ENCODE results near the gene AXDND1. TPM values are rescaled to one million over a fixed set of nuclear protein-coding genes. Genes with fewer than 3 reads are reported as not detected.

Gene AXDND1
- total RNA-seq, 1 experiment from 2014 or later = 0.48 TPM

DNA sequence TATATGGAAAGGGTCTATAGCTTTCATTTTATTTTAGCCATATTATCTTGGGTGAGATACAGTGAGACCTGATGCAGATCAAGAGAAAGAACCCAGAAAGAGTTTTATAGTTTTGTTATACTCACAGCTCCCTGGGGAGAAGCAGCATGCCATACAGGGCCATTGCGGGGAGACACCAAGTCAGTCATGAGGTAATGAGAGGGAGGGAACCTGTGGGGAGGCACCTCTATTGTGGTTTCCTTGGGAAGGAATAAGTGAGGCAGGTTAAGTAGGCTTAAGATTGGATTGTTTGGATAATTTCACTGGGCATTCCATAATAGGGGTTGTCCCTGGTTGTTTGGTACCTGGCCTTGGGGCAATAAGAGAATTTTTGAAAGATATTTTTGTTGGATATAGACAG is 19.7 kb downstream of the AXDND1 start:
- Histone ChIP-seq H4K5ac (ENCODE audit: insufficient read length, low read depth, low read length) (no peak overlapping the region), H3K9me3 (ENCODE audit: control insufficient read depth, low read depth, low read length) (no peaks in the 10 kb centered on the region), H4K91ac (ENCODE audit: insufficient read length, low read depth, low read length) (no peak overlapping the region), H2BK120ac (ENCODE audit: low read depth, low read length, poor library complexity, severe bottlenecking) (no peak overlapping the region), H3K14ac (ENCODE audit: insufficient read depth, low read length) (no peak overlapping the region), H2BK5ac (ENCODE audit: insufficient read length, low read length) (no peak overlapping the region), H3K27me3 (ENCODE audit: insufficient read depth, low read length) (no peaks in the 10 kb centered on the region), H2BK15ac (ENCODE audit: low read depth, low read length) (no peak overlapping the region), H2BK12ac (ENCODE audit: insufficient read length, low read depth, low read length) (no peak overlapping the region), H3K23ac (ENCODE audit: insufficient read length, low read depth, low read length) (no peak overlapping the region), H3K79me1 (ENCODE audit: insufficient read depth, low read depth, low read length, poor library complexity, severe bottlenecking) (no peaks in the 10 kb centered on the region), H2AFZ (ENCODE audit: low read length) (no peak overlapping the region), H3K4me1 (ENCODE audit: insufficient read depth, low read length) (no peaks in the 10 kb centered on the region), H3K9ac (ENCODE audit: extremely low read depth, insufficient read length, low read length) (no peak overlapping the region), H3K79me2 (ENCODE audit: insufficient read depth, low read length) (no peaks in the 10 kb centered on the region), H3K23me2 (ENCODE audit: insufficient read length, low read depth, low read length, poor library complexity, severe bottlenecking) (no peaks in the 10 kb centered on the region), H2AK5ac (ENCODE audit: insufficient read length, low read length) (no peak overlapping the region), H3T11ph (ENCODE audit: low read length) (no peak overlapping the region), H3K18ac (ENCODE audit: insufficient read length, low read depth, low read length) (no peak overlapping the region), H4K8ac (replicated peaks; ENCODE audit: insufficient read length, low read depth, low read length) (no peak overlapping the region), H4K20me1 (ENCODE audit: control insufficient read depth, insufficient read depth, insufficient read length) (no peaks in the 10 kb centered on the region), H3K4ac (ENCODE audit: low read depth, low read length) (no peak overlapping the region), H3K4me2 (ENCODE audit: insufficient read depth, insufficient read length, low read length) (no peak overlapping the region), H3K56ac (ENCODE audit: insufficient read length, low read depth, low read length) (no peak overlapping the region), H2BK20ac (ENCODE audit: low read depth, low read length, poor library complexity, severe bottlenecking) (no peak overlapping the region), H3K27ac (ENCODE audit: insufficient read length, low read depth, low read length) (no peak overlapping the region)
- Mint-ChIP-seq H3K4me1 (no peaks in the 10 kb centered on the region), H3K36me3 (ENCODE audit: insufficient read depth in 1 of 3, low read depth in 3 of 3) (no peaks in the 10 kb centered on the region), H3K27ac (peak overlapping the region in 1 of 3 experiments; percentile 65; a peak in 1 of 7 replicates), H3K27me3 (ENCODE audit: low read depth) (no peaks in the 10 kb centered on the region), H3K4me3 (no peak overlapping the region), H3K9me3 (no peaks in the 10 kb centered on the region)
- WGBS (ENCODE audit: extremely low coverage, insufficient read length, low lambda C conversion rate) = no CpG with 5 or more reads among the region's 1 CpG
- no peak for DNase-seq
- TF ChIP-seq CTCF (conservative IDR thresholded peaks at IDR 0.05) = no peak
